Kidney capillary endothelial cell (primary cell): ENCODE data around the gene SEMA3G.

Source experiments
- DNase-seq: peaks from one replicate; pipeline ENCODE4 v3.0.0-alpha.2; 2018; ENCODE audit warnings: low spot score

Gene SEMA3G

DNA sequence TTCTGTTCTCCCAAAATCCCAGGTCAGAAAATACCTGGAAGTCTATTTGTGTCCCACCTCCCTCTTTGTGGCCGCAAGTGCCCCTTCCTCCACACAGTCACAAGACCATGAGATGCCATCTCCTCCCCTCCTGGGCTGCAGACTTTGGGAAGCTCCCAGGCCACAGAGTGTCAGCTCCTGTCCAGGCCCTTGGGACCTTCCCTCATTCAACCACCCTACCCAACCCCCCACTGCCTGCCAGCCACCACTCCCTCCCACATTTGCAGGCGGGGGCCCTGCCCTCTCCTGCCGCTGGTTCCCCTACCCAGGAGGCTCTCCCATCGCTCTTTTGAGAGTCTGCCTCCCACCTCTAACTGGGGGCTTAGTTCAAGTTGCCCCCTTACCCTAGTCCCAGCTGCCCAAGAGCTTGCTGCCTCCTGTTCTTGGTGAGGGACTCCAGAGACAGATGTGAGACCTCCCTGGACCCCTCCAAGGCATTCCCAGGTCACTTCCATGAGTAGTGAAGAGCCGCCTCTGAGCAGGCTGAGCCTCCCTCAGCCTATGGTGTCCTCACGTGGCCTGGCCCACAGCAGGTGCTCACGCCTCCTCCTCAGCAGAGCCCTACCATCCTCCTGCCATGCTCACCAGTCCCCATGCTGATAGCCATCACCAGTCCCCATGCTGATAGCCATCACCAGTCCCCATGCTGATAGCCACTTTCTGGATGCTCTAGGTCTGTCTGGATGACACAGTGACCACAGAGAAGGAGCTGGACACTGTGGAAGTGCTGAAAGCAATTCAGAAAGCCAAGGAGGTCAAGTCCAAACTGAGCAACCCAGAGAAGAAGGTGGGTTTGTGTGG, 34.4 kb upstream of the SEMA3G start:
- no peak for DNase-seq

DNA sequence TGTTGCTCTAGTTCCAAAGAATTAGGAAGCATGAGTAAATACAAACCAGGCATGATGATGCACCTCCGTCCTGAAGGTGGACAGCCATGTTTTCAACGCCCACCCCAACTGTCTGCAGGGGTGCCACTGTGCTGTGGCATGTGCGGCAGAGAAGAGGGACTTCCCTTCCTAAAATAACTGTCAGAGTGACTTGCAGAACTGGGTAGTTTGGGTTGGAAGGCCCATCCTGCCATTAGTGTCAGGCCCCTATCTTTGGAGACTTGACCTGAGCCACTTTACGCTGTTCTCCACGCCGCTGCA, 32.8 kb upstream of the SEMA3G start:
- DNase-seq, result no peak

DNA sequence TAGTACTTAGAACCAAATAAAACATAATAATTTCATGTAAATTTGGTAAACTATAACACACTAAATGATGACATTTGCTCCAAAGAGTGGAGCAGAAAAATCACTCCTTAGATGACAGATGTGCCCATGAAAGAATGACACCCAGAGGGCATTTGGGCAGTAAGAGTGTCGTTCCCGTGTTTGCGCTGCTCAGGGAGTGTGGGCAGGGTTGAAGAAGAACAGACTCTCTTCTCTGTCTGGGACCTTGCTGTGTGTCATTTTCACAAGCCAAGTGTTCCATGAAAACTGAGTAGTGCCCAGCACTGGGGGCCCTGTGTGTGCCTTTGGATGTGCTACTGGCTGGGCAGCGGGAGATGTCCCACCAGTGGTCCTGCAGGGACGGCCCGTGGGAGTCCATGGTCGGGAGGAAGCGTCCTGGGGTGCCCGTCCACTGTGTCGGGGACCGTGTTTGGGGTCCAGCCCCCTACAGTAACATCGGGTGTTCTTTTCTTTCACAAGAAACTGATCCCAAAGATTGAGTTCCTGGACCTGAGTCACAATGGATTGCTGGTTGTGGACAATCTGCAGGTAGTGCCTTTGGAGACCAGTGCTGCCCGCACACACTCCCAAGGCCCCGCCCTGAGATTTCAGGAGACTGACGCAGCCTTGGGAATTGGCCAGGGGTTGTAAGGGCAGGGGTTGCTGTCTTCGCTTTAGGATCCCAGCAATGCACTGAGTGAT, 32.3 kb upstream of the SEMA3G start:
- no peak for DNase-seq

DNA sequence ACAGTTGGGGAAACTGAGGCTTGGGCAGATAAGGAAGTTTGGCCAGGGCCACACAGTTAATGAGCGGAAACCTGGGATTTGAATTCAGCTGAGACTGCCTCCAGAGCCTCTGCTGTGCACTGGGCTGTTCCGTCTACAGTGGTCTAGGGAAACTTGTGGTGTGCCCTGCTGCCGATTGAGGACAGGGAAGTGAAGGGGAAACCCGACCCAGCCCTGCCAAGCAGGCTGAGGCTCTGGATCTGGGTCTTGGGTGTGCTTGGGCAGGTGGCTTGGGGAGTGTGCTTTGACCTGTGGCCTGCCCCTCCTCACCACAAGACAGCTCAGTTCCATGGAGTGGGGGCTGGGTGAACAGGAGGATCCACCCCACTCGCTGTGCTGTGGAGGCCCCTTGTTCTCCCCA, 28.1 kb upstream of the SEMA3G start:
- no peak for DNase-seq

DNA sequence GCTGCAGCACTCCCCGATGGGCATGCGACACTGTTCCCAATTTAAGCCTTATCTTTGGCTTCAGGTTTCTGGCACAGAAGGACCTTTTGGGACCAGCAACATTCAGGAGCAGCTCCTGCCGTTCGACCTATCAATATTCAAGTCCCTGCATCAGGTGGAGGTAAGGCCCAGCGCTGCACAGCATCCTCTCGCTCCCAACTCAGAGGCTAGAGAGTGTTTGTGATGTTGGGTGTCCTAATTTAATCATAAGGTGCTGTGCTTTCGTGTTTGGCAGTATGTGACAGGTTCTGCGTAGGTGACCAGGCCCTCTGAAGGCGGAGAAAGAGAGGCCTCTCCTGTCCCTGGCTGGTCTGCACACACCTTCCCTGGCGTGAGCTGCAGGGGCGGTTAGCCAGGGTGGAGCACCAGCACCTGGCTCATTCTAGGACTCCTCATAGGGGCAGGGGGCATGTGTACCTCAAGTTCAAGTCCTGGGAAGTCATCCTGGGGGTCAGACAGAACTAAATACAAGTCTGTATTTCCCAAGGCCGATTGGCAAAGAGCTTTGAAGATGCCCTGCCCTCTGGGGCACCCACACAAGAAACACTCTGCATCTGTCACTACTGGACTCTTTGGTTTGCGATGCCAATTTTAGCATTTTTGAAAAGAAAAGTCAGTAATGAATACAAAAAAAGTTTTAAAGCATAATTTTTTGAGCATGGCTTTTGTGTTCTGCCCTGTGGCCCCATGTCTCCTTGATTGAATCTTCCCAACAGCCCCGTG, 27.5 kb upstream of the SEMA3G start:
- DNase-seq, result no peak

DNA sequence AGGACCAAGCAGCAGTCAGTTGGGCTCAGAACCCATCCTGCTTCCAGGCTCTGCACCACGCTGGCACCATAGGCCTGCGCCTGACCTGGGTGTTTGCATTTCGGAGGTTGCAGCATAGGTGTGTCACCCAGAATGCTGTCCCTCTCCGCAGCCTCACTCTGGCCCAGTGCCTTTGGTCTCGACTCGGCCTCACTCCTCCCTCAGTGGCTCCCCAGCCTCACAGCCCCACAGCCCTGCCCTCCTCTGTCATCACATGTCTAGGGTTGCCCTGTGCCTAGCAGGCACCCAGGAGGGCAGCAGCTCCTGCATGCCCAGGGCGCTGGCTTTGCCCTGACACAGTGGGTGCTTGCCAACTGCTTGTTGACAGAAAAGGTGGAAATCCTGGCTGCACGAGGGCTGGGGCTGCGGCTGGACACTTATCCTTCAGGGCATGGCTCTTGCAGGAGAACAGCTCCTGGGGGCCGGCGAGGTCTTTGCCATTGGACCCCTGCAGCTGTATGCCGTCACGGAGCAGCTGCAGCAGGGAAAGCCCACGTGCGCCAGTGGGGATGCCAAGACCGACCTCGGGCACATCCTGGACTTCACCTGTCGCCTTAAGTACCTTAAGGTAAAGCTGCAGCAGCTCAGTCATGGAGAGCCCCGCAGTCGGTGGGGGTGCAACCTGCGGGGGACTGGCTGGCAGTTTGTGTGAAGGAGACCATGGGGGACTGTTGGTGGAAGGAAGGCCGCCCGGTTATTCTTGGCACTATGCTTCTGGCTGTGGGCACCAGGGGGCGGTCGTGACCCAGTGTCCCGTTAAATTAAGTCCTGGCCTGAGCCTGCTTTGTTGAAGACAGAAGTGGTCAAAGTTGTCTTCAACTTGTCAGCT, 26.7 kb upstream of the SEMA3G start:
- DNase-seq, result peak; percentile 56

DNA sequence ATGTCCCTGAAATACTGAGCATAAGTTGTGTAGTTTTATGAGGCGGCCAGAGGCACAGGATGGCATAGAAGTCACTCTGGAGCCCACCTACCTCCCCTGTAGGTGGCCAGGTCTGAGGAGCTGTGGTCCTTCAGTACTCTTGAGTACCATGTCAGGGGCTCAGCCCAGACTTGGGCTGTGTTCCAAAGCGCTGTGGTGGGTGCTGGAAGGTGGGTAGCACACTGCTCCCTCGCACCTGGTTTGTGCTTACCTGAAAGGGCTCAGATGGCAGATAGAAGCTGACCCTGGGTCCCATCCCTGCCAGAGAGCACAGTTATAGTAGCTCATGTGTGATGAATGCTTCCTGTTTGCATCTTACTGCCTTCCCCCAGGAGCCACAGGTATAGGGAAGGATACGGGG, 26.0 kb upstream of the SEMA3G start:
- no peak for DNase-seq

DNA sequence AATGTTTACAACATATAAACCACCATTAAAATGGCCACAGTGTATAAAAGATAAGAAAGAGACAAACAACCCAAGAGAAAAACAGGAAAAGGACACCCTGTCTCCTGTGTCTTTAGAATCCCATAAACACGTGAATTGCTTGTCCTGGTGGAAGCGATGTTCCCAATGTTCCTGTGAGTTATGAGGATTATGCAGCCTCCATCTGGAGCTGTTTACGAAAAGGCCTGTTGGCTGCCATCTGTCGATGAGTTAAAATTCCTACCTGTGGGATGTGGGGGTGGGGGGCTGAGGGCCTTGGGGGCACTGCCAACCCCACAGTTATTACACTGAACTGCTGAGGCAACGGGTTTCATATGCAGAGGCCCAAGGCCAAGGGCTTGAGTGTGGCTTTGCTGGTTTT, 24.1 kb upstream of the SEMA3G start:
- DNase-seq, result no peak

DNA sequence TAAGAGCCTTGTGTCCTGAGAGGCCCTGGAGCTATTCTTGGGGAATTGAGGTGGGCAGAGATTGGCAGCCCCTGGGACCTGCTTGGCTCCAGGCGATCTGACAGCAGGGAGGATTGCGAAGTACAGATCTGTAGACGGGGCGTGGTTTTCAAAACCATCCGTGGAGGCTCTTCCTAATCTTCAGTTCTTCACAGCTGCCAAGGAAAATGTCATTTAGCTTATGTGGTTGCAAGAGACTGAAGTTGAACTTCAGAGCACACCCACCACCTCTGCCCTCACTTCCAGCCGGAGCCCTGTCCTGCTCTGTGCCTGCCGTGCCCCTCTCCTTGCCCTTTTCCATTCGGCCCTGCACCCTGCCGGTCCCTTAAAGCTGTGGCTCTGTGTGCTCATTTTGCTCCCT, 23.4 kb upstream of the SEMA3G start:
- no peak for DNase-seq

DNA sequence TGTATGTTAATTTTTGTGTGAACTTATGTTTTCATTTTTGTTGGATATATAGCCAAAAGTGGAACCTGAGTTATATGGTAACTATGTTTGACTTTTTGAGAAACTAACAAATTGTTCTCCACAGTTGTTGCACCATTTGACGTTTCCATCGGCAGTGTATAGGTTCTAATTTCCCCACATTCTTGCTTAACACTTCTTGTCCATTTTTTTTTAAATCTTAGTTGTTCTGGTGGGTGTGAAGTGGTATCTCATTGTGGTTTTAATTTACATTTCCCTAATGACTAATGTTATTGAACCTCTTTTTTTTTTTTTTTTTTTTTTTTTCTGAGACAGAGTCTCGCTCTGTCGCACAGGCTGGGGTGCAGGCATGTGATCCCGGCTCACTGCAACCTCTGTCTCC, 18.5 kb upstream of the SEMA3G start:
- DNase-seq, result no peak

DNA sequence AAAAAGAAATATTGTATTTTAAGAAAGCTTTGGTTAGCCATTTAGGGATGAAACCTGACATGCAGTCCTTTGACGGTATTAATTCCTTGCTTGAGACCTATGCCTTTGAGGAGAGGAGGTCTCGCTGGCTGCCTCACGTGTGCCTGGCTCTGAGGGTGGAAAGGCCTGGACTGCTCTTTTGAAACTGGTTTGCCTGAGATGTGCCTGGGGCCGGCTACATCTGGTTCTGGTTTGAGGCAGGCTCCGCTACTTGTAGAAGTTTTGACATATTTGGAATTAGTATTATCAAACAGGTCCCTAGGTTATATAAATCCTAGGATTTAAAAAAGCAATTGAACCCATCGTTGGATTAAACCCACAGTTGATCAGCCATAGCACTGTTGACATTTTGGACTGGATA, 17.0 kb upstream of the SEMA3G start:
- DNase-seq, result no peak

DNA sequence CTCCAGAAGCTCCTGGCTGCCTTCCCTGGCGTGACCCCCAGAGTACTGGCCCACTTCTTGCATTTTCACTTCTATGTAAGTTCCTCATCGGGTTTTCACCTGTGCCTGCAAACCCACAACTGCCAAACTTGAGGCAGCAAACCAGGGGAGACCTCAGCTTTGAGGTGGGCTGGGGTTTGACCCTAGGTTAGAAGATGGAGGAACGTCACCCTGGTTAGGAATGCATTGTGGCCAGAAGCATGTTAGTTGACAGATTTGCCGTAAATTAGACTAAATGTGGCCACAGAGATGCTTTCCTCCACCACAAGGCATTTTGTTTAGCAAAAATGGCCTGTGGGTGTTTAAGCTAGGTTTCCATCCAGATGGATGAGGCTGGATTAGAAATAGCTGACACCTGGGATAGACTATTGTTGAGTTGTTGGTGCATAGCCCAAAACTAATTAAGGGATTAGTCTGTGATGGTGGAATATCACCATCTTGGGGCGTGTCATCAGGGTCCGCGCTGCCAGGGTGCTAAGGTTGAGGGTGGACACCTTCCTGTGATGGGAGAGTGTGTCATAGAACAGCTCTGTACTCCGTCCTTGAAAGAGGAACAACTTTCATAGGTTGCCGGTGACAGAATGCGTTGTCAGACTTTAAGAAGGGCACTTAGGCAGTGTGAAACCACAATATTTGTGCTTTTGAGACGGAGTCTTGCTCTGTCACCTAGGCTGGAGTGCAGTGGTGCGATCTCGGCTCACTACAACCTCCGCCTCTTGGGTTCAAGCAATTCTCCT, 14.1 kb upstream of the SEMA3G start:
- DNase-seq, result no peak

DNA sequence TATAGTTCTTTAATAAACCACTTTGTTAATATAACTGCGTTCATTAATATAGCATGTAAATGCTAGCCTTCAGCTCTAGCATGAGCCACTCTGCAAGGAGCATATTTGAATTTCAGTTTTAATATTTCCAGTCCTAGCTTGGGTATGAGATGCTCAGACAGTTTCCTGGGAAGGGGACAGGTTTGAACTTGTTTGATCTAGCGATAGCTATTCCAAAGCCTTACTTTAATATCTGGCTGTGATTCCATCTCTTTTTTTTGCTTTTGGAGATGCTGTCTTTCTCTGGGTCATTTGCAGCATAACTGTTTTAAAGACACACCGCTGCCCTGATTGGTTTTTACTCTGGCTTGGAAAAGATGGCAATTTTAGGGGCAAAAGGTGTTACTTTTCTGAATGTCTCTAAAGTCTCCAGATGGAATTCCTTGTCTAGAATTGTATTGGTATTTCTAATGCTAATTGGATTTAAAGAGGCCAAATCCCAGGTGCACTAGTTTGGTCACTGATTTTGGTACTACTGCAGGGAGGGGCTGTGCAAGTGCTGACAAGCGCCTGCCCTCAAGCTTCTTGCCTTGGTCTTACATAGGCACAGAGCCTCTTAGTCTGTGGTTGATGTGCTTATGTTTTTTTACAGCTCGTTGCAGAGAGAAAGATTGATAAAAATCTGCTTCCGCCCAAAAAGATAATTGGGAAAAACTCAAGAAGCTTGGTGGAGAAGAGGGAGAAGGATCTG, 13.3 kb upstream of the SEMA3G start:
- no peak for DNase-seq

DNA sequence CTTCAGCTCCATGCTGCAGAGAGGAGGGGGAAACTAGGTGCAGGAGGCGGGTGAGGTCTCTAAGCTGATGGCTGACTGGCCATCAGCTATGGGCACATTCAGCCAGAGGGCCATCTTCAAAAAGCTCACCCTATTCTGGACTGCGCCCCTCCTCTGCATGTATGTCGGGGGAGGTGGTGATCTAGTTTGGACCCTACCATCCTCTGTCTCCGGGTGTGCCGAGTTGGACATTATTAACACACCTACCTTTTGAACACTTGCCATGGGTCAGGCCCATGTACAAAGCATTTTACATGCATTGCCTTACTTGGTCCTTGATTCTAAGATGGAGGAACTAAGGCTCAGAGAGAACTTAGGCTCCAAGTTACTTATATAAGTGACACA, 11.9 kb upstream of the SEMA3G start:
- DNase-seq, result no peak

DNA sequence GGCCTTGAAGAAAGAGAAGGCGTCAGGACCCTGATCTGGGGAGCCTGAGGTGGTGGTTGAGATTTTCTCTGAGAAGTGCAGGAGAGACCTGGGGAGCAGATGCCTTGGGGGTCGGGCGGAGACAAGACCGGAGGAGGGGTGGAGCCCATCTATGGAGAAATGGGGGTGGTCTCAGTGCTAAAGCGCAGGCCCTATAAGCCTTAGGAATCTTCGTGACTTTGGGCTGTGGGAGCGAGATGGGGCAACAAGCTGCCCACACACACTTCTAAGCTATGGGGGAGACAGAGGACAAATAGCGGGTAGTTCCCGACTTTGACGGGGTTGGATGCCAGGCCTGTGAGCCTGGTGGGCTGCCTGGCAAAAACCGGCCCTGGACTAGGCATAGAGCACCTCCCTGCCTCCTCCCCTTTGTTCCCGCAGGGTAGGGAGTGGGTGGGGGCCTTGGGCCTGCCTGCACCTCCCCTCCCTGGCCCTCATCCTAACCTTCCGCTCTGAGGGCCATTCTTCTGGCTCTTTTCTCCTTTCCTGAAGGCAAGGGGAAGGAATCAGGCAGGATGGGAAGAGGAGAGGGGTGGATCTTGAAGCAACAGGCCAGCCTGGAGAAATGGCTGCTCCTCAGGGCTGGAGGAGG, 11.4 kb upstream of the SEMA3G start:
- DNase-seq, result no peak

DNA sequence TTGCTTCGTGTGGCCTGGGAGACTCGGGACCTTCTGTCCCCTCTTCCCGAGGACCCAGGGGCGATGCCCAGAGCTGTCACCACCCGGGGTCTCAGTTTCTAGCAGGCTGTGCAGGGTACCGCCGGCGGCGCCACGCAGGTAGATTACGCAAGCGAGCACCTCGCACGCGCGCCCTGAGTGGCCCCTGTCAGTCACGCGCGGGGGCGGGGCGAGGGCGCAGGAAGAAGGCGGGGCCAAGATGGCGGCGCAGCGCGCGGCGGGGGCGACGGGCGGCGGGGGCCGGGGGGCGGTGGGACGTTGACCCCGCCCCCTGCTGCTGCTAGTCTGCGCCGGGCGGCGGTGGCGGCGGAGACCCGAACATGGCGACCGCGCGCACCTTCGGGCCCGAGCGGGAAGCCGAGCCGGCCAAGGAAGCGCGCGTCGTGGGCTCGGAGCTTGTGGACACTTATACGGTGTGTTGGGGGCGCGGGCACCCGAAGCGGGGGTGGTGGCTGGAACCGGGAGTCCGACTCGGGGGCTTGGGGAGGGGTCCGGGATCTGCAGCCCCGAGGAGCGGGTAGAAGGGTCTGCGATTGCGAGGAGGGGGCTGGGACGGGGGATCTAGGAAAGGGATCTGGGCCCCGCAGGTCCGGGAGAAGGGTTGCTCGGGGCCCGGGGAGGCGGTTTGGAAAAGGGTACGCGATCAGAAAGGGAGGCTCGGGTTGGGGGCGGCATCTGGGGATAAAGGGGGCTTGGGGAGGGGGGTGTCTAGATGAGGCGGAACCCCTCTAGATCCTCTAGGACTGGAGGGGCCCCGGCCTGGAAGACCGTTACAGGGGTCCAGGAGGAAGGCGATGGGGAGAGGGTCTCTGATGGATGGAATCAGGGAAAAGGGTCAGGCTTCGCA, 10.6 kb upstream of the SEMA3G start, which contains the start of gene NISCH:
TSS of gene NISCH (plus strand) at position 322 of the 886 bp plus-strand sequence. CDS start at position 360, 38 bp downstream.
- peak; percentile 70 for DNase-seq

DNA sequence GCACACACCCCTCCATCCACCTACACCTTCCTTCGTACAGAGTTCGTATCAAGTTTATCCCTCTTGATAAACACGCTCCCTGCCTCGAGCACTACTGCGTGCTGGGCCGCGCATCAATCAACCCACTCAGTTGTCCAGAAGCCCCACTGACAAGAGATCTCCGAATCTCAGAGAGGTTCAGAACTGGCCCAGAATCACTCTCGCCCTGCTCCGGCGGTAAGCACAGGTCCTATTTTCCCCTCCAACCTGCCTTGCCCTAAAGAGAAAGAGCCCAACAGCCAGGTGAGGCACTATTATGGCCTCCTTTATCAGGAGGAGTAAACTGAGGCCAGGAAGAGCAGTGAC, 10.0 kb upstream of the SEMA3G start:
- DNase-seq, result no peak

DNA sequence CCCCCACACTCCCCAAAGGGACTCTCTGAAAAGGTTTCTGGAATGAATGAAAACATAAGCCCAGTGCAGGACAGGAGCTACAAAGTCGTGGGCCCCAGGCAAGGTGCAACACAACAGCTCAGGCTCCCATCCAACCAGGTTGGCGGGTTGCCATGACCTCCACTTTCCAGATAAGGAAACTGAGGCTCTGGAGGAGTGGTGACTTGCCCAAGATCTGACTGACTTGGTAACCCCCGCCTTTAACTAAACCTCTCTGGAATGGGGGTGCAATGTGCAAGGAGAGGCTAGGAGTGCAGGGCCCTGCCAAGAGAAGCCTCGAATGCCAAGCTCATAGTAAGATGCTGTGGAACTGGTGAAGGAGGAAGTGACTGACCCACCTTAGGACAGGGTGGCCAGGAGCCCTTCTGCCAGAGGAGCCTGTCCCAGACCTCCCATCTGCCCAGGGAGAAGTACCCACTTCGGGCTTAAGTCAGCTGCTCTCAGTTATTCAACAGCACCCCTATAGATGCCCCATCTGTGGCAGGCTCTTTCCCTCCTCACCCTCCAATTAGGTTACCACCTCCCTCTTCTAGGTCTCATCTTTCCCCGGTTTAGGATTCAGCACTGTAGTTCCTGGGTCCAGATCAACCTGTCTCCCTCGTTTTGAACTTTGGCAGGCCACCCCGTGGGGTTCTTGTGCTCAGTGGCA, 9.5 kb upstream of the SEMA3G start:
- DNase-seq, result no peak
